K562 (cell line): ENCODE data around the gene OR14A16. TPM values are rescaled to one million over a fixed set of nuclear protein-coding genes. Genes with fewer than 3 reads are reported as not detected.
A peak's percentile ranks its signal among the peaks of the same experiment; 100 is the strongest.

Experiments
- ARHGAP35 ChIP-seq: fragments of 450-650 bp; IDR thresholded peaks from 2 replicates; pipeline ENCODE4 v1.6.1; 2018; ENCODE audit not compliant: partially characterized antibody
- ESRRA ChIP-seq: fragments of 450-650 bp; IDR thresholded peaks from 2 replicates; pipeline ENCODE4 v1.6.1; 2014; ENCODE audit warnings: low read depth, mild to moderate bottlenecking, moderate library complexity, borderline replicate concordance
- ESRRB ChIP-seq: fragments of 250-450 bp; sonication (Bioruptor Pico); IDR thresholded peaks from 2 replicates; pipeline ENCODE4 v1.5.0; 2020; ENCODE audit warnings: mild to moderate bottlenecking, moderate library complexity, borderline replicate concordance
- FOXK2 ChIP-seq, 2 experiments: fragments of 450-650 bp; IDR thresholded peaks in 1 of 2; conservative IDR thresholded peaks in 1 of 2; 2 replicates each; pipeline ENCODE4 v1.6.1; 2016; ENCODE audit warnings: low read depth in 2 of 2, mild to moderate bottlenecking in 1 of 2
- GATA2 ChIP-seq: sonication (generic); formaldehyde crosslinking; IDR thresholded peaks from 2 replicates; pipeline ENCODE4 v1.4.0; 2020; ENCODE audit warnings: mild to moderate bottlenecking, missing genetic modification reagents
- HNRNPL ChIP-seq: fragments of 200-400 bp; formaldehyde crosslinking; IDR thresholded peaks from 2 replicates; pipeline ENCODE4 v1.6.1; 2017; ENCODE audit warnings: low read depth, mild to moderate bottlenecking, low read length
- HOXB6 ChIP-seq: fragments of 250-450 bp; sonication (Bioruptor Pico); IDR thresholded peaks from 2 replicates; pipeline ENCODE4 v1.5.1; 2022; ENCODE audit warnings: mild to moderate bottlenecking, borderline replicate concordance
- PBX2 ChIP-seq, 2 experiments: IDR thresholded peaks in 1 of 2; conservative IDR thresholded peaks in 1 of 2; 2 replicates each; pipeline ENCODE4 v1.6.1; 2016; ENCODE audit warnings: low read depth in 2 of 2, mild to moderate bottlenecking in 1 of 2, missing compliant biosample characterization in 1 of 2, missing genetic modification characterization in 1 of 2, moderate library complexity in 1 of 2
- POLR2AphosphoS2 ChIP-seq: IDR thresholded peaks from 2 replicates; pipeline ENCODE4 v1.6.1; 2012; ENCODE audit warnings: low read length, improper control_type of control experiment
- RNF2 ChIP-seq: sonication (generic); IDR thresholded peaks from 2 replicates; pipeline ENCODE4 v1.6.1; 2016
- SMARCB1 ChIP-seq: IDR thresholded peaks from 2 replicates; pipeline ENCODE4 v1.6.1; 2011; ENCODE audit warnings: improper control_type of control experiment, low read depth; ENCODE audit not compliant: insufficient read length
- SNRNP70 ChIP-seq: fragments of 200-400 bp; formaldehyde crosslinking; optimal IDR thresholded peaks from 2 replicates; pipeline ENCODE3; 2017; ENCODE audit warnings: low read depth, low read length
- TCF7L2 ChIP-seq: fragments of 150-350 bp; IDR thresholded peaks from 2 replicates; pipeline ENCODE4 v1.6.1; 2016; ENCODE audit warnings: low read depth, mild to moderate bottlenecking, low read length, moderate library complexity
- TFAM ChIP-seq: fragments of 250-450 bp; sonication (Bioruptor Pico); conservative IDR thresholded peaks from 2 replicates; pipeline ENCODE4 v1.5.0; 2021; ENCODE audit warnings: mild to moderate bottlenecking, moderate library complexity
- ZBTB17 ChIP-seq: fragments of 450-650 bp; formaldehyde crosslinking; IDR thresholded peaks from 2 replicates; pipeline ENCODE4 v1.4.0; 2020; ENCODE audit warnings: mild to moderate bottlenecking
- ZNF146 ChIP-seq: IDR thresholded peaks from one replicate; pipeline ENCODE4 v1.6.1; 2018; ENCODE audit warnings: missing compliant biosample characterization; ENCODE audit not compliant: unreplicated experiment
- ZNF277 ChIP-seq: fragments of 250-450 bp; sonication (Bioruptor Pico); IDR thresholded peaks from 2 replicates; pipeline ENCODE4 v1.8.0; 2022; ENCODE audit warnings: inconsistent platforms, mild to moderate bottlenecking, moderate library complexity, borderline replicate concordance
- polyA plus RNA-seq, 8 experiments: library from polyadenylated mRNA; depleted of rRNA in 4 of 8; stranded (reverse) in 5 of 8; unstranded in 3 of 8; fragments of >200 nt; fragmentation: Nextera tagmentation in 2 of 8; fragmentation: Illumina TruSeq in 1 of 8; extraction: Ambion mirVana in 2 of 8; extraction: Trizol in 1 of 8; gene quantifications; 2 replicates each; pipeline versions ENCODE4 v1.2.1 to v1.2.3, GENCODE V29; 2011 to 2014; ENCODE audit warnings: inconsistent platforms in 1 of 8, missing spikeins in 1 of 8
- total RNA-seq, 7 experiments: library from RNA; depleted of rRNA in 6 of 7; stranded (reverse); fragments of >200 nt in 6 of 7; fragmentation: Illumina TruSeq in 2 of 7; extraction: Trizol in 2 of 7; gene quantifications; 2 replicates each; pipeline versions ENCODE4 v1.2.1 to v1.2.3, GENCODE V29; 2011 to 2021; ENCODE audit warnings: low replicate concordance in 1 of 7
- TF ChIP-seq, protein P1 (sequence below): sonication (generic); formaldehyde crosslinking; IDR thresholded peaks from 2 replicates; pipeline ENCODE4 v1.8.1; 2023; ENCODE audit warnings: mild to moderate bottlenecking, missing genetic modification reagents
- TF ChIP-seq, protein P2 (sequence below): fragments of 250-450 bp; sonication (Bioruptor Pico); IDR thresholded peaks from 2 replicates; pipeline ENCODE4 v1.9.0; 2021; ENCODE audit warnings: mild to moderate bottlenecking

OR14A16 gene
- total and polyA plus RNA-seq, 9 of the 15 experiments (the other 6 are each of a cell fraction or from before 2014, with no cell fraction given): not detected

DNA sequence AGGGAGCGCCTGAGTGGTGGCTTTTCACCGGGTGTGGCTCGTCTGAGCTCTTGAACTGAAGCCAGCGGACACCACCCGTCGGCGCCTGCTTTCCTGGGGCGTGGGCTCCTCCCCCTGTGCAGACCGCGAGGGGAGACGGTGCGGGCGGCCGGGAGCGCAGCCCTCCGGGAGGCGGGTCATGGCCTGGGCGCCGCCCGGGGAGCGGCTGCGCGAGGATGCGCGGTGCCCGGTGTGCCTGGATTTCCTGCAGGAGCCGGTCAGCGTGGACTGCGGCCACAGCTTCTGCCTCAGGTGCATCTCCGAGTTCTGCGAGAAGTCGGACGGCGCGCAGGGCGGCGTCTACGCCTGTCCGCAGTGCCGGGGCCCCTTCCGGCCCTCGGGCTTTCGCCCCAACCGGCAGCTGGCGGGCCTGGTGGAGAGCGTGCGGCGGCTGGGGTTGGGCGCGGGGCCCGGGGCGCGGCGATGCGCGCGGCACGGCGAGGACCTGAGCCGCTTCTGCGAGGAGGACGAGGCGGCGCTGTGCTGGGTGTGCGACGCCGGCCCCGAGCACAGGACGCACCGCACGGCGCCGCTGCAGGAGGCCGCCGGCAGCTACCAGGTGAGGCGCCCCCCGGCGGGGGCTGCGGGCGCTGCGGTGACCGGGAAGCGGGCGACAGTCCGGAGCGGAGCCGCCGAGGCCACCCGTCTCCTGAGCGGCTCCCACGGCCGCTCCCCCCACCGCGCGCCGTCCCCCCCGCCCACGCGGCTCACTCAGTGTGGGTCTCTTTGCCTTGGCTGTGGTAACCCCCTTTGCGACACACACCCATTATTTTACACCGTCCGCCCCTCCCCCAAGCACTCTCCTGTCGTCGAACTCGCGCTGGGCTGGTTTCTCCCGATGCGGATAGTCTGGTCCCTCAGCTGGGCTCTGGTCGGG is 33.4 kb upstream of the OR14A16 start, which contains the start of gene TRIM58 (continued):
- TF ChIP-seq, protein P1, sequence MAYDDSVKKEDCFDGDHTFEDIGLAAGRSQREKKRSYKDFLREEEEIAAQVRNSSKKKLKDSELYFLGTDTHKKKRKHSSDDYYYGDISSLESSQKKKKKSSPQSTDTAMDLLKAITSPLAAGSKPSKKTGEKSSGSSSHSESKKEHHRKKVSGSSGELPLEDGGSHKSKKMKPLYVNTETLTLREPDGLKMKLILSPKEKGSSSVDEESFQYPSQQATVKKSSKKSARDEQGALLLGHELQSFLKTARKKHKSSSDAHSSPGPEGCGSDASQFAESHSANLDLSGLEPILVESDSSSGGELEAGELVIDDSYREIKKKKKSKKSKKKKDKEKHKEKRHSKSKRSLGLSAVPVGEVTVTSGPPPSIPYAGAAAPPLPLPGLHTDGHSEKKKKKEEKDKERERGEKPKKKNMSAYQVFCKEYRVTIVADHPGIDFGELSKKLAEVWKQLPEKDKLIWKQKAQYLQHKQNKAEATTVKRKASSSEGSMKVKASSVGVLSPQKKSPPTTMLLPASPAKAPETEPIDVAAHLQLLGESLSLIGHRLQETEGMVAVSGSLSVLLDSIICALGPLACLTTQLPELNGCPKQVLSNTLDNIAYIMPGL: peak; percentile 86; the same call in 1 of the 2 replicates
- no peak for TF ChIP-seq SNRNP70
- TF ChIP-seq TCF7L2: no peak
- TF ChIP-seq SMARCB1: no peak
- no peak for TF ChIP-seq PBX2 (CRISPR knock-in tag; IDR thresholded peaks at IDR 0.05; ENCODE audit: low read depth)
- TF ChIP-seq PBX2 (tag; conservative IDR thresholded peaks at IDR 0.05; ENCODE audit: low read depth): no peak
- TF ChIP-seq HNRNPL: peak; percentile 70; the same call in 1 of the 2 replicates
- no peak for TF ChIP-seq ZNF277 (CRISPR knock-in tag)
- TF ChIP-seq RNF2: 0 out of 2 replicates have a peak, but pooled peaks have one; percentile 50
- TF ChIP-seq HOXB6: no peak
- no peak; a peak in 1 of 4 replicates for TF ChIP-seq FOXK2 (conservative IDR thresholded peaks at IDR 0.05 in 1 of 2, IDR thresholded peaks at IDR 0.05 in 1 of 2; ENCODE audit: low read depth in 2 of 2)
- TF ChIP-seq POLR2AphosphoS2: no peak
- no peak for TF ChIP-seq ARHGAP35
- TF ChIP-seq ZNF146 (CRISPR knock-in tag): no peak
- no peak for TF ChIP-seq TFAM (CRISPR knock-in tag)
- TF ChIP-seq ESRRA: peak; percentile 56; the same call in 1 of the 2 replicates
- no peak for TF ChIP-seq GATA2 (CRISPR knock-in tag)
- peak; percentile 44; the same call in 1 of the 2 replicates for TF ChIP-seq ZBTB17 (CRISPR knock-in tag)
- no peak for TF ChIP-seq ESRRB (CRISPR knock-in tag)
- TF ChIP-seq, protein P2, sequence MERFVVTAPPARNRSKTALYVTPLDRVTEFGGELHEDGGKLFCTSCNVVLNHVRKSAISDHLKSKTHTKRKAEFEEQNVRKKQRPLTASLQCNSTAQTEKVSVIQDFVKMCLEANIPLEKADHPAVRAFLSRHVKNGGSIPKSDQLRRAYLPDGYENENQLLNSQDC (CRISPR knock-in tag): no peak
